Measurements from ENCODE around the gene RBMS1. TPM values are rescaled to one million over a fixed set of nuclear protein-coding genes. Genes with fewer than 3 reads are reported as not detected.
A peak's percentile ranks its signal among the peaks of the same experiment; 100 is the strongest.

The RBMS1 gene
- total RNA-seq, 3 donors from 2014 or later (not counting 1 experiment from before 2014, with no cell fraction given) = 111 to 167 (median 132) TPM

GRCh38 chr2:160512491-160512890, 18.9 kb upstream of the RBMS1 start:
- no peaks in the 10 kb centered on the region for H3K4me1 ChIP-seq (ENCODE audit: control insufficient read depth, insufficient read depth, low read length)
- H3K4me3 ChIP-seq (ENCODE audit: low read length) = no peak overlapping the region
- ATAC-seq = no peak
- no peak for DNase-seq
- Mint-ChIP-seq H3K36me3 (no peaks in the 10 kb centered on the region), H3K27me3 (ENCODE audit: low read depth in 2 of 2) (peaks cover 3 to 6% of the 10 kb centered on the region in 2 donors), H3K27ac (no peak overlapping the region), H3K4me3 (no peak overlapping the region), H3K4me1 (peaks cover 0 to 1% of the 10 kb centered on the region in 2 donors), H3K9me3 (no peaks in the 10 kb centered on the region)
- WGBS (ENCODE audit: insufficient coverage) = 79% methylated on average over 3 of the region's 4 CpGs
- H3K36me3 ChIP-seq (ENCODE audit: control insufficient read depth, insufficient read depth, low read length) = no peaks in the 10 kb centered on the region
- no peaks in the 10 kb centered on the region for H3K27me3 ChIP-seq (ENCODE audit: control insufficient read depth, insufficient read depth, low read length)
- TF ChIP-seq CTCF (IDR thresholded peaks at IDR 0.05) = no peak
- intact Hi-C loops (cut with micrococcal nuclease) = no loop called here
- H3K9me3 ChIP-seq (ENCODE audit: control insufficient read depth, insufficient read depth, low read length) = no peaks in the 10 kb centered on the region
- no peak overlapping the region for H3K27ac ChIP-seq (ENCODE audit: low read length)

GRCh38 chr2:160510617-160511016, 17.0 kb upstream of the RBMS1 start:
- no peak overlapping the region for H3K4me3 Mint-ChIP-seq
- ATAC-seq = no peak

GRCh38 chr2:160509016-160509415, 15.4 kb upstream of the RBMS1 start:
- H3K9me3 Mint-ChIP-seq = no peaks in the 10 kb centered on the region
- no peaks in the 10 kb centered on the region for H3K36me3 Mint-ChIP-seq
- ATAC-seq = no peak
- no peaks in the 10 kb centered on the region for H3K27me3 ChIP-seq (ENCODE audit: control insufficient read depth, insufficient read depth, low read length)
- H3K9me3 ChIP-seq (ENCODE audit: control insufficient read depth, insufficient read depth, low read length) = no peaks in the 10 kb centered on the region
- peaks cover 6% of the 10 kb centered on the region for H3K4me1 ChIP-seq (ENCODE audit: control insufficient read depth, insufficient read depth, low read length)
- no peak overlapping the region for H3K4me3 ChIP-seq (ENCODE audit: low read length)
- intact Hi-C loops (cut with micrococcal nuclease) = no loop called here
- peaks cover 13 to 15% of the 10 kb centered on the region in 2 donors for H3K4me1 Mint-ChIP-seq
- WGBS (ENCODE audit: insufficient coverage) = no CpG with 5 or more reads among the region's 2 CpGs
- H3K27me3 Mint-ChIP-seq (ENCODE audit: low read depth in 2 of 2) = no peaks in the 10 kb centered on the region
- TF ChIP-seq CTCF (IDR thresholded peaks at IDR 0.05) = no peak
- no peak overlapping the region for H3K4me3 Mint-ChIP-seq
- H3K27ac Mint-ChIP-seq = no peak overlapping the region
- H3K36me3 ChIP-seq (ENCODE audit: control insufficient read depth, insufficient read depth, low read length) = no peaks in the 10 kb centered on the region
- DNase-seq = no peak
- H3K27ac ChIP-seq (ENCODE audit: low read length) = no peak overlapping the region

More at GRCh38 chr2:160510617-160511016, 17.0 kb upstream of the RBMS1 start:
- intact Hi-C loops (cut with micrococcal nuclease) = no loop called here
- Mint-ChIP-seq H3K36me3 (no peaks in the 10 kb centered on the region), H3K4me1 (peaks cover 13 to 15% of the 10 kb centered on the region in 2 donors), H3K27me3 (ENCODE audit: low read depth in 2 of 2) (peaks cover 3 to 5% of the 10 kb centered on the region in 2 donors), H3K27ac (no peak overlapping the region), H3K9me3 (no peaks in the 10 kb centered on the region)
- H3K27me3 ChIP-seq (ENCODE audit: control insufficient read depth, insufficient read depth, low read length) = no peaks in the 10 kb centered on the region
- 33% methylated on average over 2 of the region's 2 CpGs for WGBS (ENCODE audit: insufficient coverage)
- no peak for DNase-seq
- no peak overlapping the region for H3K4me3 ChIP-seq (ENCODE audit: low read length)
- no peaks in the 10 kb centered on the region for H3K36me3 ChIP-seq (ENCODE audit: control insufficient read depth, insufficient read depth, low read length)
- TF ChIP-seq CTCF (IDR thresholded peaks at IDR 0.05) = no peak
- no peak overlapping the region for H3K27ac ChIP-seq (ENCODE audit: low read length)
- H3K9me3 ChIP-seq (ENCODE audit: control insufficient read depth, insufficient read depth, low read length) = no peaks in the 10 kb centered on the region
- H3K4me1 ChIP-seq (ENCODE audit: control insufficient read depth, insufficient read depth, low read length) = peaks cover 6% of the 10 kb centered on the region

- DNase-seq (no peak), ATAC-seq (no peak)
- H3K9me3 ChIP-seq (ENCODE audit: control insufficient read depth, insufficient read depth, low read length) = no peaks in the 10 kb centered on the region
- WGBS (ENCODE audit: insufficient coverage) = no CpG with 5 or more reads among the region's 2 CpGs
- H3K4me3 Mint-ChIP-seq = no peak overlapping the region
- no peaks in the 10 kb centered on the region for H3K27me3 ChIP-seq (ENCODE audit: control insufficient read depth, insufficient read depth, low read length)
- TF ChIP-seq CTCF (IDR thresholded peaks at IDR 0.05) = no peak
- no peaks in the 10 kb centered on the region for H3K36me3 ChIP-seq (ENCODE audit: control insufficient read depth, insufficient read depth, low read length)
- H3K27ac ChIP-seq (ENCODE audit: low read length) = no peak overlapping the region
- no peak overlapping the region for H3K4me3 ChIP-seq (ENCODE audit: low read length)
- peaks cover 6% of the 10 kb centered on the region for H3K4me1 ChIP-seq (ENCODE audit: control insufficient read depth, insufficient read depth, low read length)
- peaks cover 13 to 15% of the 10 kb centered on the region in 2 donors for H3K4me1 Mint-ChIP-seq
- H3K9me3 Mint-ChIP-seq = no peaks in the 10 kb centered on the region
- H3K36me3 Mint-ChIP-seq = no peaks in the 10 kb centered on the region
- intact Hi-C loops (cut with micrococcal nuclease) = no loop called here
- no peaks in the 10 kb centered on the region for H3K27me3 Mint-ChIP-seq (ENCODE audit: low read depth in 2 of 2)
- H3K27ac Mint-ChIP-seq = peak overlapping the region in 1 of 2 donors; percentile 43
Observed at GRCh38 chr2:160507464-160507863, 13.9 kb upstream of the RBMS1 start.
